ENCODE measurements around the gene CTNNBIP1.

CTNNBIP1 gene

GRCh38 chr1:9852004-9852403 lies 58.1 kb downstream of the CTNNBIP1 start:
- DNase-seq: no peak

GRCh38 chr1:9850442-9851162 lies 59.5 kb downstream of the CTNNBIP1 start:
- no peak for DNase-seq

- no peak for DNase-seq
Measured at GRCh38 chr1:9849691-9850441, 60.2 kb downstream of the CTNNBIP1 start.

DNA sequence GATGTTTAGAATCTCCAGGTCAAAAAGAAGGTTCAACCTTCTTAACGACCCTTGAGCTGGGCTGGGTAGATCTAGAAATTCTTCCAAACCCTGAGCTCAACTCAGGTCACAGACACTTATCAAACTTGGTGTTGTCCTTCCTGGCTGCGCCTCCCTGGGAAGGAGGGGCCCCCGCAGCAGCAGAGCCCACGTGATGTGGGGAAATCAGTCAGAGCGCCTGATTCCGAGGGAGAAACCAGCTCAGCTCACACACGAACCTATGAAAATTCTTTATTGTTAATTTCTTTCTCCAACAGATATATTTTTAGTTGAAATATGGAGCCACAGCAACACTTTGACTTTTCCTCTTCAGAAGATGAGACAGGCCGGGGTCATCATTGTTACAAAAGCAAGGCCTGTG lies 62.0 kb downstream of the CTNNBIP1 start:
- no peak for DNase-seq

DNA sequence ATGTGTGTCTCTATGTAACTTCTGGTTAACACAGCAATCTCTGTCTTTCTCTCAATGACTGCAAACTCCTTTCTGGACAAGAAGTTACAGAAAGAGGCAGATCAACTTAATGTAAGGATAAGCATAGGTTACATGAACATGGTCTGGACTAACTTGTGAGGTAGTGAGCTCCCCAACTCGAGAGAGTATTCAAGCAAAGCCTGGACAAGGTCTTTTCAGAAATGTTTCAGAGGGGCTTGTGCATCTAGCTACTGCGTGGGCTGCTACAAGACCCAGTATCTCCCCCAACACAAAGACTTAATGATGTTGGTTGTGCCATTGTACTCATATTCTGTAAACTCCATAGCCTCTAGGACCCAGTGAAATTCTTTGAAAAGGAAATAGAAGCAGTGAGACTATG lies 62.8 kb downstream of the CTNNBIP1 start:
- DNase-seq: no peak

GRCh38 chr1:9846611-9847171 lies 63.4 kb downstream of the CTNNBIP1 start:
- no peak for DNase-seq

DNA sequence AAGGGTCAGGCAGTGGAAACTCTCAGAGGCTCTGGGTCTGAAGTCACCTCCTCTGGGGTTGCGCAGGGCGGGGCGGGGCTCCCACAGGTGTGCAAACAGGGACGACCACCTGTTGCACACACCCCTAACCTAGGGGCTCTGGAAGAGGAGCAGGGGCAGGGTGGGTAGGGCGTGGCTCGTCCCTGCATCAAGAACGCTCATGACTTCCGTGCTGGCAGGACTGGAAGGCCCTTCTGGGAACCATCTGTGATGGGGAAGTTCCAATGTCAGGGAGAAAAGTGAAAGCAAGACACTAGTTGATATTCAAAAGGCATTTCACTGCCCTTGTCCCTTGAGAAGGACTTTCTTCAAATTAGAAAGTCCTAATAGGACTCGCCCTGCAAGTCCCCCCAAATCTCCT lies 64.2 kb downstream of the CTNNBIP1 start:
- no peak for DNase-seq

GRCh38 chr1:9844756-9845155 lies 65.3 kb downstream of the CTNNBIP1 start:
- no peak for DNase-seq

DNA sequence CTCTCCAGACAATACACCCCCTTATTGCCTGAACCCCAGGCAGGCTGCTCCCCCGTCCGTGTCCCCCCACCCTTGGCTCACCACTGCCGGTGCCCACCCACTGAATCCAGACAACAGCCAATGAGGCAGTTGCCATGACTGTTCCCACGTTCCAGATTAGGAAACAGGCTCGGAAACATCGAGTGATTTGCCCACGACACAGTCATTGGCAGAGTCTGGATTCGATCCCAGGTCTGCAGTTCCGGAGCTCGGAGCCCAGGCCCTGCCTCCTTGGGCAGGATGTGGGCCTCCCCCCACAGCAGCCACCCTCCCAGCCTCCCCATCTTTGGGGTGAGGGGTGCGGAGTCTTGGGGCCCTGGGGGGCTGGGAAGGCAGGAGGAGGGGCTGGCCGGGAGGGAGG lies 66.0 kb downstream of the CTNNBIP1 start:
- DNase-seq: no peak

DNA sequence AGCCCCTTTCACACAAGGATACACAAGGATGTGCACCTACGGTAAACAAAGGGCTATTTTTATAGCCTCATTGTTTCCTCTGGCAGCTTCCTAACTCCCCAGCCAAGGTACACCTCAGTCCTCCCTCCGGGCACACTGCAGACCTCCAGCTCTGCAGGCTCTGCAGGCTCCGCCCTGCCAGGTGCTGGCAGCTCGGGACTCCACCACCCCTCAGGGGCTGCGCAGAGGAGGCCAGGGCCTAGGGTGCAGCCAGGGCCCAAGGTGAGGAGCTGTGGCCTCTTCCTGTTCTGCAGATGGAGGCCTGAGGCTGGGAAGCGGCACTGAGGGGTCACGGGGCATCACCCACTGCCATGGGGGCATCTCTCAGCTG lies 66.5 kb downstream of the CTNNBIP1 start:
- no peak for DNase-seq

GRCh38 chr1:9842781-9843575 lies 67.1 kb downstream of the CTNNBIP1 start:
- no peak for DNase-seq

DNA sequence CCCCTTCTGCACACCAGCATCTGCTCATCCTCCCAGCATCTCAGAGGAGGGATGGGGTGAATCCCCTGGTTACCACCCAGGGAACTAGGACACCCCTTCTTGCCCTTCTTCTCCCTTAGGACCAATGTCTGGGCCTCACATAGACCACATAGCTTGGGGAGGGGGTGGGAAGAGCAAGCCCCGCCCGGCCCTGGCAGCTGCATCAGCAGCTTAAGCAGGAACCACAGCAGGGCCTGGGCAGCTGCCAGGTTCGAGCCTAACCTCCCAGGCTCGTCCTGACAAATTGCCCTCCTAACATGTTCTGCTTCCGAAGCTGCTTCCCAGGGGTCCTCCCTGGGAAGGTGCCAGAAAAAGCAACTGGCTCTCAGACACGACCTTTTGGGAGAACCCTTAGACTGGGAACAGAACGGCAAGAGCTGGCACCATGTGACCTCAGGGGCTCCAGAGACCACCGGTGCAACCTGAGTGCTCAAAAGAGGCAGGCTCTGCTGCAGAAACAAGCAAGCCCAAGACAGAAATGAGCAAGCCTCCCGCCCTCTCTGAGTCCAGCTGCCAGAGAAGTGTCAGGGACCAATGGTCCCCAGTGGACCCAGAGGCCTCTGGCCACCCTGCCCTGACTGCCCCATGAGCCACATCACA lies 67.9 kb downstream of the CTNNBIP1 start:
- no peak for DNase-seq

DNA sequence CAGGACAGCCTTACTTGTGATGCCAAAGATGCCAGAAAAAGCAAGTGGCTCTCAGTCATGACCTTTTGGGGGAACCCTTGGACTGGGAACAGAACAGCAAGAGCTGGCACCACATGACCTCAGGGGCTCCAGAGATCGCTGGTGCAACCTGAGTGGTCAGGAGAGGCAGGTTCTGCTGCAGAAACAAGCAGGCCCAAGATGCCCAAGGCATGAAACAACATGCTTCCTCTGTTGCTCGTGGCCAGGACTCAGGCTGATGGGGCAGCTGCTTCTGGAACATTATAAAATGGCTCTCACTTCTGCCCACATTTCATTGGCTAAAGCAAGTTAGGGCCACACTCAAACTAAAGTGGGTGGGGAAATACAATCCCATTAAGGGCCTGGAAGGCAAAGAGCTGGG lies 68.6 kb downstream of the CTNNBIP1 start:
- DNase-seq: no peak

- DNase-seq: no peak
Measured at GRCh38 chr1:9840176-9840575, 69.9 kb downstream of the CTNNBIP1 start.

DNA sequence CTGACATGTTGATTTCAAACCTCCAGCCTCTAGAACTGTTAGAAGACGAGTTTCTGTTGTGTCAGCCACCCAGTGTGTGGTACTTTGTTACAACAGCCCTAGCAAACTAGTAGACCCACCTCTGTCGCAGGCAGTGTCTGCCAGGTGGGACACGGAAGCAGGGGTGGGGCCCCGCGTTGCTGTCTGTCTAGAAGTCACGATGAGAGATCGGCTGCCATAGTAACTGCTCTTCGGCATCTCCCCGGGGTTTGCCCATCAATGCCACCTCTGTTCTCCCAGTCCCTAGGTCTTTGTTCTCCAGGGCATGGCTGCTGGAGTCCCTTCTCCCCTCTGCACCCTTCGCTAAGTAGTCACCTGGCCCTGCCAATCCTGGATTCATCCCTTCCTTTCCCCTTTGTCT lies 71.1 kb downstream of the CTNNBIP1 start:
- no peak for DNase-seq

GRCh38 chr1:9836632-9836960 lies 73.5 kb downstream of the CTNNBIP1 start:
- no peak for DNase-seq

DNA sequence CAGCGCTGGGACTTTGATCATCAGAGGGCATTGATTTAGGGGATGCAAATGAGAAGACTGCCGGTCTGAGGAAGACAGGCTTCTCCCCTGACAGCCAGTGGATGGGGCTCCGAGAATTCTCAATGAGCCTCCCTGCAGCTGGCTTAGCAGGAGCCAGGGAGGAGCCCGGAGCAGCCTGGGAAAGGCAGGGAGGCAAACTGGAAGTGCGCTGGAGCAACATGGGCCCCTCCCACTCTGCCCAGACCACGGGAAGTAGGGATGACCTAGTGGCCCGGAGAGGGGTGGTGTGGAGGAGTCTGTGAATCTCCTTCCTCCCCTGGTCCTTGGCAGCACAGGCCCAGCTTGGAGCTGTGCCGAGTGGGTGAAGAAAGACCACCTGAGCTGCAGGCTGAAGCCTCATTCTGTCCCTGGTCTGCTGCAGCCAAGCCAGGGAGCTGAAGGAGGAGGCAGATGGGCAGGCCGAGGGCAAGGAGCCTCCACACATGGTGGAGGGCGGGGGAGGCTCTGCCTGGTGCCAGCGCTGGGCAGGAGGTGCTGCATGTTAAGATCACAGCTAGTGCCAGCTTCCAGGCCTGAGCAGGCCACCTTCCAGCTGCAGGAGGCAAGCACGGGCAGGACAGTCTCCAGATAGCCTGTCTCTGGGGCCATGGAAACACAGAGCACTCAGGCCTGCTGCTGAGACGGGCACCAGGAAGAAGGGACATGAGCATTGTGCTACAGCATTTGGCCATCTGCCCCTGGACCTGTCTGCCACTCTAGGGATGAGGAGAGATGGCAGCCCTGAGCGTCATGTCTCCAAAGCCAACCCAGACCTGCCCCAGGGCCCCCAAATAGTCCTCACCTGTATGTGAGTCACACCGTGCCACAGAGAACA lies 74.1 kb downstream of the CTNNBIP1 start:
- no peak for DNase-seq

DNA sequence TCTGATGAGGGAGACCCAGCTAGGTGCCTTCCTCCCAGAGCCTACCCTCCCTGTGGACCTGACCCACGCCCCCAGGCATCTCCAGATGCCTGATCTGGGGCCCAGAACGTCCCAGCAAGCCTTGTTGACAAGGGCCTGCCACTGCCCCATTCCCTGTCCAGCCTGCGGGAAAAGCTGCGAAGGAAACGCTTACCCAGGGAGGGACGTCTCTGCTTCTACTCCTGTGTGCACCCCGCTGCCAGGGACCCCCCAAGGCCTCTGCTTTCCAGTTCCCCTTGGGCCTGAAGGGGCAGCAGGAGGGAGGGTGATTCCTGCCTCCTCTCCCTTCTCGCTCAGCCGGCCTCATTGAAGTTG lies 74.7 kb downstream of the CTNNBIP1 start:
- no peak for DNase-seq

DNA sequence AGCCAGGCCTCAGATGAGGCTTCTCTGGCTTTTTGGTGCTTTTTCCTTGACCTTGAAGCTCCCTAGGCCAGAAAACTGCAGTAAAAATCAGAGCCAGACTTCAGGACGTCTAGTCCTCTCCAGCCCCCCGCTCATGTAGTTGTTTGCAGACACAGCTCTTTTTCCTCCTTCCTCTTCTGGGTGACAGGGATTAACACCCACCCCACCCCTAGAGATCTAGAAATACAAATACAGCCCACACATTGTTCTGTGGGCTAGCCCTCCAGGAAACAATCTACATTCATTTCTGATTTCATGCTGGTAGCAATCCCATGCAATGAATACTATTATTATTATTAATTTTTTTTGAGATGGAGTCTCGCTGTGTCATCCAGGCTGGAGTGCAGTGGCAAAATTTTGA lies 76.4 kb downstream of the CTNNBIP1 start:
- no peak for DNase-seq

GRCh38 chr1:9827558-9828185 lies 82.4 kb downstream of the CTNNBIP1 start:
- DNase-seq: no peak

- no peak for DNase-seq
Measured at GRCh38 chr1:9826616-9827015, 83.5 kb downstream of the CTNNBIP1 start.

GRCh38 chr1:9826087-9826486 lies 84.0 kb downstream of the CTNNBIP1 start:
- DNase-seq: no peak
